ENCODE data around the gene GID8. TPM values are rescaled to one million over a fixed set of nuclear protein-coding genes. Genes with fewer than 3 reads are reported as not detected.
A peak's percentile ranks its signal among the peaks of the same experiment; 100 is the strongest.

GID8 gene
- total RNA-seq, 1 experiment from 2014 or later, result 40.2 TPM

- ChIA-PET POLR2A (ENCODE audit: low non-redundant PET) (no interaction called here), CTCF (no interaction called here)
- H3K4me3 ChIP-seq (ENCODE audit: low read depth, low read length, poor library complexity, severe bottlenecking), result no peak overlapping the region
- no peak for DNase-seq (ENCODE audit: low spot score)
- peak overlapping the region; percentile 19 for H3K27ac ChIP-seq (ENCODE audit: low read depth, low read length, poor library complexity, severe bottlenecking)
- intact Hi-C loops (cut with micrococcal nuclease; ENCODE audit: unreplicated experiment), result loop anchor here (5.0 kb wide), 1 partner anchor 108 kb away; the partner anchor contains the start of gene BHLHE23
- TF ChIP-seq CTCF (conservative IDR thresholded peaks at IDR 0.05; ENCODE audit: low read depth, low read length), result no peak
- no peak for TF ChIP-seq EZH2 (IDR thresholded peaks at IDR 0.05; ENCODE audit: borderline replicate concordance, low read depth, low read length, poor library complexity, severe bottlenecking)
- H3K27me3 ChIP-seq (replicated peaks; ENCODE audit: insufficient read depth, low read depth, low read length, poor library complexity), result no peaks in the 10 kb centered on the region
- BruUV-seq (replicated peaks), result no TSS peak
- peaks cover 64% of the 10 kb centered on the region for H3K36me3 ChIP-seq (ENCODE audit: insufficient read depth, low read length, poor library complexity, severe bottlenecking)
- no peaks in the 10 kb centered on the region for H3K9me3 ChIP-seq (ENCODE audit: low read depth, low read length, poor library complexity, severe bottlenecking)
- H3K4me1 ChIP-seq (ENCODE audit: insufficient read depth, low read length, poor library complexity, severe bottlenecking), result peaks cover 16% of the 10 kb centered on the region
Observed at GRCh38 chr20:62899633-62900051, 38.3 kb upstream of the GID8 start.

DNA sequence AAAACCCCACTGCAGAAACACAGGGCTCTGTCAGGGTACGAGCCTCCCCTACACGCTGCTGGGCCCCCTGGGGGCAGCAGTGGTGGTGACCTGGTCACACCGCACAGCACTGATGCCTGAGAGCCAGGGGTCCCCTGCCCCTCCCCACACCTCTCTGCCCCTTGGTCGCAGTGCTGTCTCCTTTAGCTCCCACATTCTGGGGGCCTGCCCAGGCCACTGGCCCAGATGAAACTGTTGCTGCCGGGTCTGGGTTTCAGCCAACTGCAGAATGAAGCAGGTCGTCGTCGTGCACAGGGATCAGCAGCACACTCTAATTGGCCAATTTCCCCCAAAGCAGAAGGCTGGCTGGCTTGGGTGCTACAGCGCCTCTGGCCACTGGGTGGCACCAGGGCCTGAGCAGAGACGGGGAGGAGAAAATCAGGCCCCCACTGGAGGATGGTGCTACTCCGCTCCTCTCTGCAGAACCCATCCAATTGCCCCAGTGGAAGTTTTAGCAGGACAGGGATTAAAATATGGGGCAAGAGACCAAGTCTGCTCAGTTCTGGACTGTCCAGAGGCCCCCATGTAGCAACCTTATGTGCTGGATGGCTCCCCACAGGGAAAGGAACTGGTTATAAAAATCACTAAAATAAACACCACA is 37.8 kb upstream of the GID8 start:
- peak; percentile 81 for DNase-seq (ENCODE audit: low spot score)
- Histone ChIP-seq H3K36me3 (ENCODE audit: insufficient read depth, low read length, poor library complexity, severe bottlenecking) (peaks cover 64% of the 10 kb centered on the region), H3K27ac (ENCODE audit: low read depth, low read length, poor library complexity, severe bottlenecking) (peak overlapping the region; percentile 19), H3K9me3 (ENCODE audit: low read depth, low read length, poor library complexity, severe bottlenecking) (no peaks in the 10 kb centered on the region), H3K4me1 (ENCODE audit: insufficient read depth, low read length, poor library complexity, severe bottlenecking) (peaks cover 16% of the 10 kb centered on the region), H3K27me3 (replicated peaks; ENCODE audit: insufficient read depth, low read depth, low read length, poor library complexity) (no peaks in the 10 kb centered on the region), H3K4me3 (ENCODE audit: low read depth, low read length, poor library complexity, severe bottlenecking) (no peak overlapping the region)
- intact Hi-C loops (cut with micrococcal nuclease; ENCODE audit: unreplicated experiment), result loop anchor here (5.0 kb wide), 1 partner anchor 107 kb away; the partner anchor contains the start of gene BHLHE23
- POLR2A ChIA-PET (ENCODE audit: low non-redundant PET), result no interaction called here
- BruUV-seq (replicated peaks), result no TSS peak
- no peak for TF ChIP-seq EZH2 (IDR thresholded peaks at IDR 0.05; ENCODE audit: borderline replicate concordance, low read depth, low read length, poor library complexity, severe bottlenecking)
- TF ChIP-seq CTCF (conservative IDR thresholded peaks at IDR 0.05; ENCODE audit: low read depth, low read length), result peak; percentile 89
- CTCF ChIA-PET, result no interaction called here

DNA sequence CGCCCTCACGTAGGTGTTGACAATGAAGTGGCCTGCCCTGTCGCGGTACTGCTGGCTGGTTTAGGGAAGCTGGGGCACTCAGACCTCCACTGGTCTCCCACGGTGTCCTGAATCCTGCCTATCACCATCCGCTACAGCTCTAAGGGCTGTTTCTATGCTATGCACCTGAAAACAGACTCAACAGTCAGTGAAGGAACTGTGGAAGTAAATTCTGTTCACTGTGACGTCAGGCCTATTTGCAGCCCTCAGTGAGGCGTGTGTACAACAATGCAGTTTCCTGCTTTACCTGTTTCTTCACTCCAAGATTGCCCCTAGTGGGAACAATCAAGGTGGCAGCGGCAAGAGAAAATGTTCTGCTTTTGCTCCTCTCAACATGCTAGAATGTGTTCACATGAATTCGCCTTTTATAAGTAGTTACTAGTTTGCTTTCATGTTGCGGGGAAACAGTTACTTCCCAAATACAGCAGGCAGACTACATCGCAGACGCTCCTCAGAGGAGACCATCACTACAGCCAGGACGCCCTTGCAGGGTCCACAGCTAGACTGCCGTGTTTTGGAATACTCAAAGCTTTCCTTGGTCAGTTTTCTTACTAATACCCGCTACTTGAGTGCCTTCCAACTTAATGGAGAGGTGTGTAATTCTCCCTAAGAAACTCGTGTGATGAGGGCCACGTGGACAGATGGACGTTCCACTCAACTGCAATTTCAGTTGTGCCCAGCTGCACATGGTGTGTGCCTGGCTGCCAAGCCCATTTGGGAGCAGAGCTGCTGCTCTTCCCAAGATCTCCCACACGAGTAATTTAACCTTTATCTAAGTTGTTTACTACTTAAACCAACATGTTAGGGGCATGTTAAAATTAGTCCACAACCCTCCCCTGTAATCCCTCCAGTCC is 37.0 kb upstream of the GID8 start:
- Histone ChIP-seq H3K4me3 (ENCODE audit: low read depth, low read length, poor library complexity, severe bottlenecking) (no peak overlapping the region), H3K27me3 (replicated peaks; ENCODE audit: insufficient read depth, low read depth, low read length, poor library complexity) (no peaks in the 10 kb centered on the region), H3K9me3 (ENCODE audit: low read depth, low read length, poor library complexity, severe bottlenecking) (no peaks in the 10 kb centered on the region), H3K4me1 (ENCODE audit: insufficient read depth, low read length, poor library complexity, severe bottlenecking) (peaks cover 16% of the 10 kb centered on the region), H3K27ac (ENCODE audit: low read depth, low read length, poor library complexity, severe bottlenecking) (no peak overlapping the region), H3K36me3 (ENCODE audit: insufficient read depth, low read length, poor library complexity, severe bottlenecking) (peaks cover 64% of the 10 kb centered on the region)
- intact Hi-C loops (cut with micrococcal nuclease; ENCODE audit: unreplicated experiment), result loop anchor here (5.0 kb wide), 1 partner anchor 106 kb away; the partner anchor contains the start of gene BHLHE23
- POLR2A ChIA-PET (ENCODE audit: low non-redundant PET), result interaction anchor here (0.6 to 0.7 kb wide), 2 partner anchors 24 to 322 kb away, joined by 4 to 5 read pairs; no protein-coding TSS in a partner anchor
- DNase-seq (ENCODE audit: low spot score), result no peak
- BruUV-seq (replicated peaks), result no TSS peak
- no peak for TF ChIP-seq CTCF (conservative IDR thresholded peaks at IDR 0.05; ENCODE audit: low read depth, low read length)
- TF ChIP-seq EZH2 (IDR thresholded peaks at IDR 0.05; ENCODE audit: borderline replicate concordance, low read depth, low read length, poor library complexity, severe bottlenecking), result no peak
- CTCF ChIA-PET, result interaction anchor here (1.3 kb wide), 1 partner anchor 26 kb away, joined by 3 read pairs; no protein-coding TSS in a partner anchor

Data from A673 (cell line).